ENCODE data around the gene INTS1.

The INTS1 gene

DNA sequence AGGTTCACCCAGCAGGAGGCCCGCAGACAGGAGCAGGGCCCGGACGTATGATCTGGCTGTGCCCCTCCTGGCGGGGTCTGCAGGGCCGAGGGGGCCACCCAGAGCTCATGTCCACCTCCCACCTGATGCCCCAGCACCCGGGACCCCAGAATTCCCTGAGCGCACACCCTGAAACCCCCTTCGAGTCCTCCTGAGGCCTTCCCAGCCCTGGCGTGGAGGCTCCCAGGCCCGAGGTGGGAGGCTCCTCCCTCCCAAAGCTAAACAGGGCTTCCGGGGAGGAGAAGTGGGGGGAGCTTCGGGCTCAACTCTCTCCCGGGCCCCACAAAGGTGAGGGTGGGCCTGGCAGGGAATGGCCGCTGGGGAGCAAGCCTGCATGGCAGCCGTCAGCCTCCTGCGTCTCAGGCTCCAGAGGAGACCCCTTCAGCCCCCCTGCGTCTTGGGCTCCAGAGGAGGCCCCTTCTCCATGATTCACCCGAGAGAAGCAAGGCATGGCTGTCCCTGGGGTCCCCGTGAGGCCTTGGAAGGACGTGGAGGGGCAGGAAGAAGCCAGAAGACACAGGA is 75.2 kb downstream of the INTS1 start:
- H2BK15ac ChIP-seq (ENCODE audit: low read depth, poor library complexity, severe bottlenecking): no peak overlapping the region
- H3K27ac ChIP-seq (ENCODE audit: low read length, poor library complexity, severe bottlenecking): no peak overlapping the region
- DNase-seq: no peak
- H4K8ac ChIP-seq (ENCODE audit: low read length): peak overlapping the region; percentile 69
- no peak overlapping the region for H3K23ac ChIP-seq (ENCODE audit: low read length in 2 of 2)
- H2AK5ac ChIP-seq (ENCODE audit: low read length, severe bottlenecking): no peak overlapping the region
- no peak overlapping the region for H3K18ac ChIP-seq (ENCODE audit: low read depth in 1 of 2, low read length in 2 of 2)
- H2BK5ac ChIP-seq (ENCODE audit: low read depth, low read length, poor library complexity, severe bottlenecking): no peak overlapping the region
- H3K9me3 ChIP-seq (ENCODE audit: control insufficient read depth, low read length): no peaks in the 10 kb centered on the region
- H3K4me2 ChIP-seq (ENCODE audit: low read length, poor library complexity, severe bottlenecking): no peak overlapping the region
- H2AFZ ChIP-seq (ENCODE audit: low read depth, low read length): no peak overlapping the region
- H3K4ac ChIP-seq (ENCODE audit: low read depth in 1 of 2, low read length in 2 of 2): no peak overlapping the region
- H4K91ac ChIP-seq (ENCODE audit: low read length): no peak overlapping the region
- H3K27me3 ChIP-seq (ENCODE audit: control insufficient read depth in 1 of 2, insufficient read depth in 1 of 2, low read length in 2 of 2): peaks cover 4 to 47% of the 10 kb centered on the region in 2 experiments
- no peak overlapping the region for H2BK12ac ChIP-seq (ENCODE audit: low read length in 2 of 2)
- H3K14ac ChIP-seq (ENCODE audit: low read length in 2 of 2): no peak overlapping the region
- 60% methylated on average over 16 of the region's 20 CpGs for WGBS
- H3K9ac ChIP-seq (ENCODE audit: low read length): no peak overlapping the region
- peak overlapping the region; percentile 35 for H2BK120ac ChIP-seq (ENCODE audit: low read depth, low read length)
- no peak overlapping the region for H3K4me3 ChIP-seq (ENCODE audit: insufficient read depth in 1 of 2, low read depth in 1 of 2, low read length in 2 of 2)
- H3K36me3 ChIP-seq (ENCODE audit: control insufficient read depth in 1 of 2, insufficient read depth in 2 of 2, low read depth in 1 of 2, low read length in 2 of 2): peaks cover 0 to 20% of the 10 kb centered on the region in 2 experiments
- peaks cover 8% of the 10 kb centered on the region for H3K4me1 ChIP-seq (ENCODE audit: control insufficient read depth, insufficient read depth, low read depth, low read length)
- no peaks in the 10 kb centered on the region for H3K79me1 ChIP-seq (replicated peaks; ENCODE audit: low read length, poor library complexity, severe bottlenecking)

DNA sequence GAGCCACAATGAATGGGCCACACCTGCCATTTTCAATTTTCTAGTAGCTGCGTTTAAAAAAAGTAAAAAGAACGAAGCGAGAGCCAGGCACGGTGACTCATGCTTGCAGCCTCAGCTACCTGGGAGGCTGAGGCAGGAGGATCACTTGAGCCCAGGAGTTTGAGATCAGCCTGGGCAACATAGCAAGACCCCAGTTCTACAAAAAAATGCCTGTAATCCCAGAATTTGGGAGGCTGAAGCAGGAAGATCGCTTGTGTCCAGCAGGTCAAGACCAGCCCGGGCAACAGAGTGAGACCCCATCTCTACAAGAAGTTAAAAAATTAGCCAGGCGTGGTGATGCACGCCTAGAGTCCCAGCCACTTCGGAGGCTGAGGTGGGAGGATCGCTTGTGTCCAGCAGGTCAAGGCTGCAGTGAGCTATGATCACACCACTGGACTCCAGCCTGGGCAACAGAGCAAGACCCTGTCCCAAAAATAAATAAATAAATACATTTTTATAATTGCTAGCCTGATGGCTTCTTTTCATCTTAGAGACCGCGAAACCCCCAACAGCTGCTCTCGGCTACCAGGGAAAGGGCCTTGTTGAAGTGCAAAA is 77.0 kb downstream of the INTS1 start:
- Histone ChIP-seq H2BK5ac (ENCODE audit: low read depth, low read length, poor library complexity, severe bottlenecking) (no peak overlapping the region), H2AK5ac (ENCODE audit: low read length, severe bottlenecking) (no peak overlapping the region), H3K4me2 (ENCODE audit: low read length, poor library complexity, severe bottlenecking) (no peak overlapping the region), H3K4ac (ENCODE audit: low read depth in 1 of 2, low read length in 2 of 2) (no peak overlapping the region), H3K9me3 (ENCODE audit: control insufficient read depth, low read length) (no peaks in the 10 kb centered on the region), H3K14ac (ENCODE audit: low read length in 2 of 2) (no peak overlapping the region), H3K27me3 (ENCODE audit: control insufficient read depth in 1 of 2, insufficient read depth in 1 of 2, low read length in 2 of 2) (peaks cover 17 to 58% of the 10 kb centered on the region in 2 experiments), H3K4me1 (ENCODE audit: control insufficient read depth, insufficient read depth, low read depth, low read length) (peaks cover 2% of the 10 kb centered on the region), H3K9ac (ENCODE audit: low read length) (no peak overlapping the region), H2BK12ac (ENCODE audit: low read length in 2 of 2) (no peak overlapping the region), H2BK15ac (ENCODE audit: low read depth, poor library complexity, severe bottlenecking) (no peak overlapping the region), H2BK120ac (ENCODE audit: low read depth, low read length) (no peak overlapping the region), H3K36me3 (ENCODE audit: control insufficient read depth in 1 of 2, insufficient read depth in 2 of 2, low read depth in 1 of 2, low read length in 2 of 2) (peaks cover 0 to 8% of the 10 kb centered on the region in 2 experiments), H4K91ac (ENCODE audit: low read length) (no peak overlapping the region), H4K8ac (ENCODE audit: low read length) (no peak overlapping the region), H2AFZ (ENCODE audit: low read depth, low read length) (no peak overlapping the region), H3K18ac (ENCODE audit: low read depth in 1 of 2, low read length in 2 of 2) (no peak overlapping the region), H3K4me3 (ENCODE audit: insufficient read depth in 1 of 2, low read depth in 1 of 2, low read length in 2 of 2) (no peak overlapping the region), H3K79me1 (replicated peaks; ENCODE audit: low read length, poor library complexity, severe bottlenecking) (no peaks in the 10 kb centered on the region), H3K27ac (ENCODE audit: low read length, poor library complexity, severe bottlenecking) (no peak overlapping the region), H3K23ac (ENCODE audit: low read length in 2 of 2) (no peak overlapping the region)
- DNase-seq: no peak
- 92% methylated on average over 12 of the region's 13 CpGs for WGBS

DNA sequence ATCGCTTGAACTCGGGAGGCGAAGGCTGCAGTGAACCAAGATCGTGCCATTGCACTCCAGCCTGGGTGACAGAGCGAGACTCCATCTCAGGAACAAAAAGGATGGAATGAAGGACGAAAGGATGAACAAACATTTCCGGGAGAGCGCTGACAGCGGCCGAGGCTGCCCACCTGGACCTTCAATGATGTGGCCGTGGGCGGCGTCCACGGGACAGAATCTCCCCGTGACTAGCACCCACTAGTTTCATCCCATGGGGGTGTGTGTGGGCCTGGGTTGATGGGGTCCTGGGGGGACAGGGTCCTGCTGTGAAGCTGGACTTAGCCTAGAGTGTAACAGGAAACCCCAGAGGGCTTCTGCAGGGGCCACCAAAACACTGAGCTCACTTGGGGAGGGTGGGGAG is 77.7 kb downstream of the INTS1 start:
- H3K9me3 ChIP-seq (ENCODE audit: control insufficient read depth, low read length): no peaks in the 10 kb centered on the region
- H3K27ac ChIP-seq (ENCODE audit: low read length, poor library complexity, severe bottlenecking): no peak overlapping the region
- no peak overlapping the region for H3K9ac ChIP-seq (ENCODE audit: low read length)
- H3K23ac ChIP-seq (ENCODE audit: low read length in 2 of 2): no peak overlapping the region
- peaks cover 17 to 59% of the 10 kb centered on the region in 2 experiments for H3K27me3 ChIP-seq (ENCODE audit: control insufficient read depth in 1 of 2, insufficient read depth in 1 of 2, low read length in 2 of 2)
- H2BK120ac ChIP-seq (ENCODE audit: low read depth, low read length): no peak overlapping the region
- no peaks in the 10 kb centered on the region for H3K79me1 ChIP-seq (replicated peaks; ENCODE audit: low read length, poor library complexity, severe bottlenecking)
- H2BK15ac ChIP-seq (ENCODE audit: low read depth, poor library complexity, severe bottlenecking): no peak overlapping the region
- H3K4ac ChIP-seq (ENCODE audit: low read depth in 1 of 2, low read length in 2 of 2): no peak overlapping the region
- no peak overlapping the region for H4K8ac ChIP-seq (ENCODE audit: low read length)
- no peak overlapping the region for H2BK12ac ChIP-seq (ENCODE audit: low read length in 2 of 2)
- peaks cover 1% of the 10 kb centered on the region for H3K4me1 ChIP-seq (ENCODE audit: control insufficient read depth, insufficient read depth, low read depth, low read length)
- H3K14ac ChIP-seq (ENCODE audit: low read length in 2 of 2): no peak overlapping the region
- peaks cover 0 to 5% of the 10 kb centered on the region in 2 experiments for H3K36me3 ChIP-seq (ENCODE audit: control insufficient read depth in 1 of 2, insufficient read depth in 2 of 2, low read depth in 1 of 2, low read length in 2 of 2)
- H2BK5ac ChIP-seq (ENCODE audit: low read depth, low read length, poor library complexity, severe bottlenecking): no peak overlapping the region
- H3K4me2 ChIP-seq (ENCODE audit: low read length, poor library complexity, severe bottlenecking): no peak overlapping the region
- 94% methylated on average over 15 of the region's 15 CpGs for WGBS
- no peak overlapping the region for H3K18ac ChIP-seq (ENCODE audit: low read depth in 1 of 2, low read length in 2 of 2)
- H2AFZ ChIP-seq (ENCODE audit: low read depth, low read length): no peak overlapping the region
- no peak for DNase-seq
- H3K4me3 ChIP-seq (ENCODE audit: insufficient read depth in 1 of 2, low read depth in 1 of 2, low read length in 2 of 2): no peak overlapping the region
- H2AK5ac ChIP-seq (ENCODE audit: low read length, severe bottlenecking): no peak overlapping the region
- H4K91ac ChIP-seq (ENCODE audit: low read length): no peak overlapping the region

DNA sequence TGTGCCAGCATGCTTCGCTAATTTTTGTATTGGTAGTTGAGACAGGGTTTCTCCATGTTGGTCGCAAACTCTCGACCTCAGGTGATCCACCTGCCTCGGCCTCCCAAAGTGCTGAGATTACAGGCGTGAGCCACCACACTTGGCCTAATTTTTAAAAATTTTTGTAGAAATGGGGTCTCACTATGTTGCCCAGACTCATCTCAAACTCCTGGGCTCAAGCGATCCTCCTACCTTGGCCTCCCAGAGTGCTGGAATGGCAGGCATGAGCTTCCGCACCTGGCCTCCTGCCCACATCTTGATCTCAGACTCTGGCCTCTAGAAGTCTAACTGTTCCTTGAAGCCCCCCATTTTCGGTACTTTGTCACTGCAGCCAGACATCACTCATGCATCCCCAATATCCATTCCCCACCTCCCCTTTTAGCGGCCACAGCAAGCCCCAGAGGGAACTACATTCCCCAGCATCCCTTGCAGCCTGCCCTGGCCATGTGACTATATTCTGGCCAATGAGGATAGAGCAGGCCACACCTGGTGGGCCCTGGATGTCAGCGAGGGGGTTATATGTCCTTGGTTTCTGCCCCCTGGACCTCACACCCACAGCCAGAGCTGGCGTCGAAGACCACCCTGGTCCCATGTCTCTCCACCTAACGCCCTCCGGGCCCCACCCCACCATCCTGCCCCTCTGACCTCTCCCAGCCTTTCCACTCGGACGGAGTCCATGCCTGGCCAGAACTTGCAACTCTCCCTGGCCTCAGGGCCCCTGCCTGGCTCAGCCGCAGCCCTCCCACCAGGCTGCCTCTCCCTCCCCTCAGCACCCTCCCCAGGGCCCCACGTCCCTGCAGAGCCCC is 78.7 kb downstream of the INTS1 start:
- Histone ChIP-seq H3K9ac (ENCODE audit: low read length) (no peak overlapping the region), H2BK15ac (ENCODE audit: low read depth, poor library complexity, severe bottlenecking) (no peak overlapping the region), H2BK12ac (ENCODE audit: low read length in 2 of 2) (no peak overlapping the region), H2BK5ac (ENCODE audit: low read depth, low read length, poor library complexity, severe bottlenecking) (no peak overlapping the region), H3K18ac (ENCODE audit: low read depth in 1 of 2, low read length in 2 of 2) (no peak overlapping the region), H2AFZ (ENCODE audit: low read depth, low read length) (no peak overlapping the region), H3K9me3 (ENCODE audit: control insufficient read depth, low read length) (no peaks in the 10 kb centered on the region), H3K4me3 (ENCODE audit: insufficient read depth in 1 of 2, low read depth in 1 of 2, low read length in 2 of 2) (no peak overlapping the region), H3K79me1 (replicated peaks; ENCODE audit: low read length, poor library complexity, severe bottlenecking) (no peaks in the 10 kb centered on the region), H3K27me3 (ENCODE audit: control insufficient read depth in 1 of 2, insufficient read depth in 1 of 2, low read length in 2 of 2) (peaks cover 17 to 63% of the 10 kb centered on the region in 2 experiments), H3K23ac (ENCODE audit: low read length in 2 of 2) (no peak overlapping the region), H3K4me2 (ENCODE audit: low read length, poor library complexity, severe bottlenecking) (no peak overlapping the region), H3K4ac (ENCODE audit: low read depth in 1 of 2, low read length in 2 of 2) (no peak overlapping the region), H3K27ac (ENCODE audit: low read length, poor library complexity, severe bottlenecking) (no peak overlapping the region), H3K14ac (ENCODE audit: low read length in 2 of 2) (no peak overlapping the region), H2AK5ac (ENCODE audit: low read length, severe bottlenecking) (no peak overlapping the region), H4K91ac (ENCODE audit: low read length) (no peak overlapping the region), H3K36me3 (ENCODE audit: control insufficient read depth in 1 of 2, insufficient read depth in 2 of 2, low read depth in 1 of 2, low read length in 2 of 2) (peaks cover 0 to 2% of the 10 kb centered on the region in 2 experiments), H3K4me1 (ENCODE audit: control insufficient read depth, insufficient read depth, low read depth, low read length) (peaks cover 1% of the 10 kb centered on the region), H2BK120ac (ENCODE audit: low read depth, low read length) (no peak overlapping the region), H4K8ac (ENCODE audit: low read length) (no peak overlapping the region)
- WGBS: 73% methylated on average over 16 of the region's 18 CpGs
- no peak for DNase-seq

All from mesenchymal stem cell (in vitro differentiated cells and primary cell).